Lower leg skin (tissue), 4 donors: Measurements from ENCODE around the gene ALOX5AP. TPM values are rescaled to one million over a fixed set of nuclear protein-coding genes. Genes with fewer than 3 reads are reported as not detected.

Experiments used
- DNase-seq, 2 donors: peaks; one replicate each; pipeline ENCODE4 v3.0.0-alpha.2; 2019; ENCODE audit warnings: low spot score in 2 of 2
- H3K4me3 ChIP-seq: fragments of 200-600 bp; sonication (generic); 2 replicates; pipeline ENCODE4 v1.5.1; 2017; ENCODE audit warnings: mild to moderate bottlenecking, low read depth; ENCODE audit not compliant: poor library complexity, severe bottlenecking
- CTCF ChIP-seq, 3 donors: fragments of 450-650 bp; IDR thresholded peaks; one replicate each; pipeline ENCODE4 v1.5.1; 2016; ENCODE audit warnings: antibody characterized with exemption in 3 of 3, mild to moderate bottlenecking in 3 of 3, moderate library complexity in 2 of 3
- POLR2A ChIP-seq, 2 donors: fragments of 450-650 bp; IDR thresholded peaks; one replicate each; pipeline ENCODE4 v1.6.1; 2016 to 2017; ENCODE audit warnings: antibody characterized with exemption in 2 of 2, mild to moderate bottlenecking in 1 of 2, moderate library complexity in 1 of 2
- WGBS, 2 donors: methylation state at CpG; one replicate each; pipeline ENCODE4 v1.1.5; 2018; 5-methylcytosine and 5-hydroxymethylcytosine counted together
- intact Hi-C: fragments of 100-400 bp; cut with DNase I; formaldehyde crosslinking; loops from one replicate; pipeline ENCODE4 v1.15.0; 2023; ENCODE audit warnings: low total_unique reads
- total RNA-seq, 4 donors: library from RNA; depleted of rRNA; stranded (reverse); fragments of >200 nt; gene quantifications; one replicate each; pipeline ENCODE4 v1.1.0, GENCODE V29; 2016

Gene ALOX5AP
- total RNA-seq, 4 donors from 2014 or later: 4.2 to 10.9 (median 6.2) TPM

DNA sequence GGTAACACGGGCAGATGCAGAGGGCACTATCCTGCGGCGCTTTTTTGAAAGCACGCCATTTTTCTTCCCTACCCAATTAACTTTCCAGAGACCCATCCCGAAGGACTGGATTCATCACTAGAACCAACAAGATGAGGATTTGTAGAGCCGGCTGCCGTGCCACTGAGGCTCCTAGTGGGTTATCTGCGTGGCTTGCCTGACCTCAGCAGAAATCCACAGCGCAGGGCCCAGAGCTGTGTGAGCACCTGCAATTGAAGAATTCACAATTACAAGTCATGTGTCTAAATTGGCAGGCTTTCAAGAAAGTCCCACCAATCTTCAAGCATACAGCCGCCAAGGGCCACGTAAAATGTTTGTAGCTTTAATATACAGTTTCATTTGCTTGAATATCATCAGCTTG, 75.5 kb downstream of the ALOX5AP start:
- 74 to 81% methylated on average over 11 of the region's 11 CpGs for WGBS, 2 donors
- DNase-seq: no peak
- TF ChIP-seq CTCF (IDR thresholded peaks at IDR 0.05) (no peak), POLR2A (IDR thresholded peaks at IDR 0.05) (no peak)
- H3K4me3 ChIP-seq: no peak overlapping the region
- intact Hi-C loops: no loop called here

Other genes starting within 250 kb of the ALOX5AP start
- gene USPL1, start 117.6 kb upstream of the ALOX5AP start, total RNA-seq: 10 to 100 TPM; 16.0 to 20.8 (median 18.2) TPM
- gene MEDAG, start 170.7 kb downstream of the ALOX5AP start, total RNA-seq: 10 to 100 TPM; 10.3 to 35.9 (median 14.2) TPM
- not detected for gene TEX26, start 197.1 kb downstream of the ALOX5AP start, total RNA-seq